ENCODE measurements around the gene C12orf60.

The C12orf60 gene

GRCh38 chr12:14844401-14844800 lies 40.9 kb downstream of the C12orf60 start:
- no peaks in the 10 kb centered on the region for H3K79me2 ChIP-seq (ENCODE audit: control insufficient read depth, low read length)
- H3K9me2 ChIP-seq (replicated peaks; ENCODE audit: control insufficient read depth, low read length), result no peaks in the 10 kb centered on the region
- no peak overlapping the region for H3K27ac ChIP-seq (ENCODE audit: low read depth, low read length)
- H3K4me3 ChIP-seq (ENCODE audit: low read length), result no peak overlapping the region
- no peaks in the 10 kb centered on the region for H3K36me3 ChIP-seq (ENCODE audit: control insufficient read depth, low read length)
- no peaks in the 10 kb centered on the region for H3K9me3 ChIP-seq (ENCODE audit: control insufficient read depth, insufficient read depth, low read length)
- peaks cover 14% of the 10 kb centered on the region for H3K4me1 ChIP-seq (ENCODE audit: control insufficient read depth, low read length)
- H3K27me3 ChIP-seq (ENCODE audit: control insufficient read depth, low read length), result no peaks in the 10 kb centered on the region
- H3F3A ChIP-seq (ENCODE audit: control insufficient read depth, insufficient read depth), result no peaks in the 10 kb centered on the region
- no peak overlapping the region for H3K4me2 ChIP-seq (ENCODE audit: low read length)
- no peaks in the 10 kb centered on the region for H4K20me1 ChIP-seq (ENCODE audit: control insufficient read depth, insufficient read depth, low read depth, low read length)
- no peak for TF ChIP-seq EZH2phosphoT487 (IDR thresholded peaks at IDR 0.05; ENCODE audit: borderline replicate concordance, low read length)
- no peak for TF ChIP-seq CTCF (IDR thresholded peaks at IDR 0.05; ENCODE audit: low read depth, low read length, poor library complexity, severe bottlenecking)

GRCh38 chr12:14845350-14845750 lies 41.9 kb downstream of the C12orf60 start:
- H3K4me1 ChIP-seq (ENCODE audit: control insufficient read depth, low read length), result peaks cover 14% of the 10 kb centered on the region
- H4K20me1 ChIP-seq (ENCODE audit: control insufficient read depth, insufficient read depth, low read depth, low read length), result no peaks in the 10 kb centered on the region
- H3K36me3 ChIP-seq (ENCODE audit: control insufficient read depth, low read length), result no peaks in the 10 kb centered on the region
- no peak overlapping the region for H3K4me3 ChIP-seq (ENCODE audit: low read length)
- H3K4me2 ChIP-seq (ENCODE audit: low read length), result peak overlapping the region; percentile 41; the same call in 1 of the 2 replicates
- no peaks in the 10 kb centered on the region for H3F3A ChIP-seq (ENCODE audit: control insufficient read depth, insufficient read depth)
- no peaks in the 10 kb centered on the region for H3K27me3 ChIP-seq (ENCODE audit: control insufficient read depth, low read length)
- H3K9me3 ChIP-seq (ENCODE audit: control insufficient read depth, insufficient read depth, low read length), result no peaks in the 10 kb centered on the region
- TF ChIP-seq CTCF (IDR thresholded peaks at IDR 0.05; ENCODE audit: low read depth, low read length, poor library complexity, severe bottlenecking), result peak; percentile 73
- no peak for TF ChIP-seq EZH2phosphoT487 (IDR thresholded peaks at IDR 0.05; ENCODE audit: borderline replicate concordance, low read length)
- H3K27ac ChIP-seq (ENCODE audit: low read depth, low read length), result no peak overlapping the region
- H3K79me2 ChIP-seq (ENCODE audit: control insufficient read depth, low read length), result no peaks in the 10 kb centered on the region
- no peaks in the 10 kb centered on the region for H3K9me2 ChIP-seq (replicated peaks; ENCODE audit: control insufficient read depth, low read length)

- peaks cover 14% of the 10 kb centered on the region for H3K4me1 ChIP-seq (ENCODE audit: control insufficient read depth, low read length)
- no peaks in the 10 kb centered on the region for H3K36me3 ChIP-seq (ENCODE audit: control insufficient read depth, low read length)
- no peaks in the 10 kb centered on the region for H4K20me1 ChIP-seq (ENCODE audit: control insufficient read depth, insufficient read depth, low read depth, low read length)
- no peak overlapping the region for H3K27ac ChIP-seq (ENCODE audit: low read depth, low read length)
- no peak for TF ChIP-seq EZH2phosphoT487 (IDR thresholded peaks at IDR 0.05; ENCODE audit: borderline replicate concordance, low read length)
- TF ChIP-seq CTCF (IDR thresholded peaks at IDR 0.05; ENCODE audit: low read depth, low read length, poor library complexity, severe bottlenecking), result no peak
- H3K4me2 ChIP-seq (ENCODE audit: low read length), result no peak overlapping the region
- H3K9me2 ChIP-seq (replicated peaks; ENCODE audit: control insufficient read depth, low read length), result no peaks in the 10 kb centered on the region
- no peak overlapping the region for H3K4me3 ChIP-seq (ENCODE audit: low read length)
- no peaks in the 10 kb centered on the region for H3F3A ChIP-seq (ENCODE audit: control insufficient read depth, insufficient read depth)
- H3K27me3 ChIP-seq (ENCODE audit: control insufficient read depth, low read length), result no peaks in the 10 kb centered on the region
- no peaks in the 10 kb centered on the region for H3K9me3 ChIP-seq (ENCODE audit: control insufficient read depth, insufficient read depth, low read length)
- no peaks in the 10 kb centered on the region for H3K79me2 ChIP-seq (ENCODE audit: control insufficient read depth, low read length)
Observed at GRCh38 chr12:14846042-14846587, 42.6 kb downstream of the C12orf60 start.
